ENCODE results near the gene EXT2.

Gene EXT2

DNA sequence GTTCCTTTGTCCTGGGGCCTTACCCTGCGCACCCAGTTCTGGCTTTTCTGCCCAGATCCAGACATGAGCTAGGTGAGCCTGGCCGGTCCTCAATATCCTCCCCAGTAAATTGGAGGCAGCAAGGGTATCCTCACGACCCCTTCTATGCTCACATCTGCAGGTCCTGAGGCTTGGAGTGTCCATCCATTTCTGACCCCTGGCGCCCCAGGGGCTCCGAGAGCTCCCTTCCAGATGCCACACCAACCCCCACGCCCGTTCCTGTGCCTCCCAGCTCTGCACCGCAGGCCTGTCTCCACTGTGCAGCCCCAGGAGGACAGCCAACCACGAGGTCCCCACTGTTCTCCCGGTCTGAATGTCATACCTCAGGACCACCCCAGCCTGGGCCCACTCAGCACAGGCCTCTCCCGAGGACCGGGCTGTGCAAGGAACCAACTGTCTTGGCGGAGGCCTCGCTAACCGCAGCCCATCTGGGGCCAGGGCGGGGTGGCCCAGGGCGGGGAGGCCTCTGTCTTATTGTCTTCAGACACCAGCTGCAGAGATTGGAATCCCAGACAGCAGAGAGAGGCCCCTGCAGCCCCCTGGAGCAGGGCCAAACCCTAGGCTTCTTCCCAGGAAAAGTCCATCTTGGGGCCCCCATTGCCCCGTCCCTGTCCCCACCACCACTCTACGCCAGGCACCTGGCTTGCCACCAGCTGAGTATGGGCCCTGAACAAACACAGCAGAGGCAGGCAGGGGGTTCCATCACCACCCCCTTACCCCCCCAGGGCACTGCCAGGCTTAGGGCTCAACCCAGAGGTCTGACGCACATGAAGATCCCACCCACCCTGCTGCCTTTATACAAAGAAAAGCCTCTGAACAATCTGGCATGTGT lies 175.2 kb downstream of the EXT2 start:
- no peak for DNase-seq

DNA sequence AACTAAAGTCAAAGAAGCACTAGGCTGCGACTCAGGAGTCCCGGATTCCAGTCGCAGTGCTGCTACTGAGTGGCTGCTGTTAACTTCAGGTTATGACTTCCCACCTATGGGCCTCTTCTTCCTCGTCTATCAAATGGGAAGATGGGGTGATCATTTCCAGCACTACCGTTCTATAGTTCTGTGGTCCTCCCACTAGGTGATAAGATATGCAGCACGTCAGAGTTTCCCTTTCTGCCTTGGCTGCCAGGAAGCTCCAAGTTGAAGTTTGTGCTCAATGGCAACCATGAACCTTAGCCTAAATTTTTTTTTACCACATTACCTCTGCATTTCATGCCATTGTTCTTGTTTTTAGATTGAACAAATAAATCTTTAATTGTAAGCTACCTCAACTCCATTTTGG lies 175.8 kb downstream of the EXT2 start:
- no peak for DNase-seq

DNA sequence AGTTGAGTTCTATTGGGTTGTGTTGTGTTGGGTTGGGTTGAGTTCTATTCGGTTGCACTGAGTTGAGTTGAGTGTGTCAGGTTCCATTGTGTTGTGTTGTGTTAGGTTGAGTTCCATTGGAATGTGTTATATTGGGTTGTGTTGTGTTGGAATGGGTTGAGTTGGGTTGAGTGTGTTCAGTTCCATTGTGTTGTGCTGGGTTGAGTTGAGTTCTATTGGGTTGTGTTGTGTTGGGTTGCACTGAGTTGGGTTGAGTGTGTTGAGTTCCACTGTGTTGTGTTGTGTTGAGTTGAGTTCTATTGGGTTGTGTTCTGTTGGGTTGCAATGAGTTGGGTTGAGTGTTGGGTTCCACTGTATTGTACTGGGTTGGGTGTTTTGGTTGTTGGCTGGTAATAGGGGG lies 178.9 kb downstream of the EXT2 start:
- no peak for DNase-seq

DNA sequence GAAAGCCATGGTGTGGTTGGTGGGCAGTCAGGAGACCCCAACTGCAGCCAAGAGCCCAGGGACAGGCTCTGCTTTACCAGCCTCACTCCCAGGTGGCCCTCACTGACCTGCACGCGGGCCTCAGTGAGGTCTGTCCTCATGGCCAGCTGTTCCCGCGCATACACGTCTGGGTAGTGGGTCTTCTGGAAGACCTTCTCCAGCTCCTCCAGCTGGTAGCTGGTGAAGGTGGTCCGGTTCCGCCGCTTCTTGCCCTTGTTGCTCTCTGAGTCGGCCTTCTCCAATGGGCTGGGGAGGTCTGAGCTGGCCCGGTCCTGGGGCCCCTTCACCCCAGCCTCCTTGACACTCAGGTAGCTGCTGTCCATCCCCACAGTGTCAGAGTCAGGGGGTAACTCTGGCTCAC lies 179.8 kb downstream of the EXT2 start:
- DNase-seq: no peak

DNA sequence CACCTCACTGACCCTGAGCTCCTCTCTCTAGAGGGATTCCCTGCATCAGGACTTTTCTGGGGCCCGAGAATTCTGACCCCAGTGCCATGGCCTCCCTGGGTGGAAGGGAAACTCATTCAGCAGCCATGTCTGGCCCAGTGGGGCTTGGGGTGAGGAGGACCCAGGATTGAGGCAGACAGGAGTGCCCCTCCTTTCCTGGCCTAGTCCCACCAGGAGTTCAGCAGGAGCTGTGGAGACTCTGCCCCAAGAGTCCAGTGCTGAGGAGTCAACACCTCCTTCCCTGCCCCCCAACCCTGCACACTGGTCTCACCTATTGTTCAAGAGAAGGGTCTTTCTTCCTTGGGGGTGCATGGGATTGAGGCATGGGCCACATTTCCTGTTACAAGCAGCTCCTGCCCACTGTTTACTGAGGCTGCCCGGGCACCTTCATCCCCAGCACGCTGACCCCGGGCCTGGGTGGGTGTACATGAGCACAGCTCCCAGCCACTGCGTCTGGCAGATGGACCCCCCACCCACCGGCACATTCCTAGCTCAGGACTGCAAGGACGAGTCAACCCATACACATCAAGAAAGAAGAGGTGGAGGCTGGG lies 180.6 kb downstream of the EXT2 start:
- no peak for DNase-seq

DNA sequence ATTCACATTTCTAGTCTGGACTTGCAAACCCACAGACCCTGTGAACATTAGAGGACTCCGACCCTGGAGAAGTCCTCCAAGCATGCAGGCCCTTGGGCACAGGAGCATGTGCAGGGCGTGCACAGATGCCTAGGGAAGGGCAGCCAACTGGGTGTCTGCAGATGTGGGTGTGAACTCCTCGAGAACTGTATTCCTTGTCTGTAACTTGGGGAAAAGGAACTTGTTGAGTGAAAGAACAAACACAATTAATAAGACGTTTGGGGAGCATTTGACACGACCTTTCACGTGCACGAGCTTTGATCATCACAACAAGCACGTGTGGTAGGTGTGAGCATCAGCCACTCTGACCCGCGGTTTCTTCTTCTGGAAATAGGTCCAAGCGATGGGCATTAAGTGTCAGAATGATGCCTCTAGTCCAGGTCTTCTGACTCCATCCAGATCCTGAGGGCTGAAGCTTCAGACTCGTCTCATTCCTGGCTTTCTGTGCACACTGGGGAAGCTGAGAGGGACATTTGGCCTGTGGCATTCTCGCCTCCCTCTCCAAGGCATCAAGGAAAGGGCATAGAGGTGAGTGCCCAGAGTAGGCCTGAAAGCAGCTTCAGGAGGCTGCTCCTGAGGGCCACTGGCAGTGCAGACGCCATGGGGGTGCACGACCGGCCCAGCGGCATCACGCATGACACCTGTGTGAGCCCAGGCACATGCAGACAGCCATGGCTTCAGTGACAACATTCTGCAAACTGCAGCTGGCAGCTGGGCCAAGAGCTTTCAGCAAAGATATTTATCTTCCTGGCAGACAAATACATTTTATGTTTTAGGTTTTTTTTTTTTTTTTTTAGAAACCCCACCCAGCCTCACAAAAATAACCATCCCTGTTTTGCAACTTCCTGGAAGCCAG lies 182.0 kb downstream of the EXT2 start:
- DNase-seq: no peak

DNA sequence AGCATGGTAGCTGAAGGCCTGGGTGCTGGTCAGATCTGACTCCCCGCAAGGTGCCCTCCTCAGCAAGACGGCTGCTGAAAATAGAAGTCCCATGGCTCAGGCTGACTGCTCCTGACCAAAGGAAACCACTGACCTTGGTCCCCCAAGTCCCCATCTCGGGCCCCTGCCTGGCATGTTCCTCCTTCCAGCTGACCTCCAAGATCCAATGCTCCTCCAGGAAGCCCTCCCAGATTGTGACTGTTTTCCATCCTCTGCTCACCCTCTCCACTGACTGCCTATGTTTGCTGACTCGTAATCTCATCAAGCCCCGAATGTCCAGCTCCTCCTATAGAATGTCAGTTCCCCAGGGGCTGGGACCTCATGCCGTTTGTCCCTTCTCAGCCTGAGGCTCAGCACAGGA lies 184.0 kb downstream of the EXT2 start:
- no peak for DNase-seq

DNA sequence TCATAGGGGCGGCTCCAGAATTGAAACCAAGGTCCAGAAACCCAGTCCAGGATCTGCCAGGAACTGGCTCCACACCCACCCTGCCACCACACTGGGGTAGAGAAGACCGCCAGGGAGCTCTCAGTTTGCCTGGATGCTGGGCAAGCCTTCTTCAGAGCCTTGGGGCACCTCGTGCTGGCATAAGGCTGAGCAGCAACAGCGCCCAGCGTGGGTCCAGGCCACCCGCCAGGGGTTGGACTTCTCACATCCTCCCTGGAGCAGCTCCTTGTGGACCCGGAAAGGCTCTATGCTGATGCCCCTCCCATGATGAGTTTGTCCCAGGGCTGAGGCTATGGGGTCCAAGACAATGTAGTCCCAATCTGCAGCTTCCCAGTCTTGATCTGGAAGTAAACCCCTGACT lies 184.8 kb downstream of the EXT2 start:
- DNase-seq: no peak

DNA sequence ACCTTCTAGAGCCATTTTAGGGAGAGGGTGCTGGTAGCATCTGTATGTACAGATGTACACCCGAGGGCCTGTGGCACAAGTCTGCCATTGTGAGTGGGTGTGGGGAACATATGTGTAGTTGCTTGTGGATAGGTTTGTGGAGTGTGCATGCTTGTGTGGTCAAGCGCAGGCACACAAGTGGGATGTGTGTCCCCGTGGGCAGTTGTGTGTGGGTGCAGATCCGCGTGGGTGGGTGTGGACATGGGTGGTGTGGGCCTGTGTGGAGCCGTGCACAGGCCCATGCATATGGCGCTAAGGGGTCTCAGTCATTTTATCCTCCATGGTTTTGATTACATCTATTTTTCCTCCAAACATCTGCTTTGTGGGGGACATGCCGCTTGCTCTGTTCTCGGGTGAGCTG lies 185.7 kb downstream of the EXT2 start:
- DNase-seq: no peak

DNA sequence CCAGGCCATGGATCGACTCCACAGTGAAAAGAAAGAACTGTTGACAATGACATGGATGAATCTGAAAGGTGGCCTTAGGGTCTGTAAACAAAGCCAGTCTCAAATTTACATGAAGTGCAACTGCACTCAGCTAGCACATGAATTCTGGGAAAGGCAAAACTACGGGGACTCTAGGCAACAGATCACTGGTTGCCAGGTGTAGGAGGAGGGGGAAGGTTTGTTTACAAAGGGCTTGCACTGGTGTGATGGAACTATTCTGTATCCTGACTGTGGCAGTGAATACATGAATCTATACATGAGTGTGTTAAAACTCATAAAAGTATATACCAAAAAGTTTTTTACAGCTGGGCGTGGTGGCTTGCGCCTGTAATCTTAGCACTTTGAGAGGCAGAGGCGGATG lies 187.1 kb downstream of the EXT2 start:
- no peak for DNase-seq

DNA sequence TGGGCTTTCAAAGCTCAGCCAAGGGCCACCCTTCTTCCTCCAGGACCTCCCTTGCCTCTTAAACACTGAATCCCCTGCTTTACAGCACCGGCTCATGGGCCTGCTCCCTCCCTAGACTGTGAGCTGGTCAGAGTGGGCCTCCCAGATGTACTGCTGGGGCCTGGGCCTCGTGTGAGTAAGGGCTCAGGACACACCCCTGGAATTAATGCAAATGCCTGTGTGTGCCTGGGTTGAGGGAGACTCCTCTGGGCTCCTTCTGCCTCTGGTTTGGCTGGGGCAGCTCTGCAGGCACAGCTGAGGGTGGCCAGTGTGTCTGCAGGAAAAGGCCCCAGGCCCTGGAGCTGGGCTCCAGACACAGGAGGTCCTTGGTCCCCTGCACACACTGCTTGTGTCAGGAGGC lies 190.3 kb downstream of the EXT2 start:
- DNase-seq: no peak

DNA sequence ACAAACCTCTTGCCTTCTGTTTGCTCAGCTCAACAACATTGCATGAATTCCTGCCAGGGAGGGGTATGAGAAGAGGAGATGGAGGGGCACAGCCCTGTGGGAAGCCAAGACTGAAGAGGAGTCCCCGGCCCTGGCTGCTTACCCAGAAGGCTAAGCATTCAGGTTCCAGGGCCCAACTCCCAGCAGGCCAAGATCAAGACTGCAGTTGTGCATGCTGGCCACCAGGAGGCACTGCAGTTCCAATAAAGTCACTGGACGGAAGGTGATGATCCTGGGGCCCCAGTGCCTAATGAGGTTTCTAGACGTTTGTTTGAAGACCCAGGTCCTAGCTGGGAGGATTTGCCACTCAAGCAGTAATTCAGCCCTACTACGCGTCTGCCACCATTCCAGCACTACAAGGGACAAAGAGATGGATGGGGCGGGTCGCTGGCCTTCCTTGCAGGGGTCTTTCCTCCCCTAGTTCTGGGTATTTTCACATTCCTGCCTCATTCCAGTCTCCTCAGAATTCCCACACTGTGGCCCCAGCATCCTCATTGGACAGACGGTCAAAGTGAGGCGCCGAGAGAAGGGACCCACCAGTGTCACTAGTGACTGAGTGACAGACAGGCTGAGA lies 190.9 kb downstream of the EXT2 start:
- DNase-seq: peak; percentile 48

DNA sequence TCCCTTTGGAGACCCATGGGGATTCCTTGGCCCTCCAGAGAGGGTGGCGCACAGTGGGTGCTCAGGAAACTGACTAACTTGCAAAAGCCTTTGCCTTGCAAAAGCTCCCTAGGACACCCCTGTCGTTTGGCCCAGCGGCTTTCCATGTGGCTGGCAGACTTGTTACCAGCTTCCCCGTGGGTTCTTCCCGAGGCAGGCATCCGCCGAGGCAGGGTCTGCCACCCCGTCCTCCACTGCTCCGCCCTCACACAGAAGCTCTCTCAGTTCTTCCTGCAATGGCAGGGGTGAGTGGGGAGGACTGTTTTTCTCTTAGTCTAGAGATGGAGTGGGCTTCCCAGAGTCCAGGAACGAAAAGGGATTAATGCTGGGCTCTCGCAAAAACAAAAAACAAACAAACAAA lies 191.4 kb downstream of the EXT2 start:
- no peak for DNase-seq

DNA sequence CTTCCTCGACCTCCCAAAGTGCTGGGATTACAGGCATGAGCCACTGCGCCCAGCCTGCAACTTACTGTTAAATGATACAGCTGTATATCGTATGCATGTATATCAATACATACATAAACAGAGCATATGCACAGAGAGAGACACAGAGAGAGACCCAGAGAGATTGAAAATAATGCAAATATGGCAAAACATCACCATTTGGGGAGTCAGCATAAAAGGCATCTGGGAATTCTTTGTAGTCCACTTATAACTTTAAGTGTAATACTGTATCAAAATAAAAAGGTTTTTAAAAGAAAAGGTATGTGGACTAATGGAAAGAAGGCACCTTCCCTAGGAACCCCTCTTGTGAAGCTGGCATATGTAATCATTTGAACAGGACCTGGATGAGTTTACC lies 192.7 kb downstream of the EXT2 start:
- DNase-seq: no peak

DNA sequence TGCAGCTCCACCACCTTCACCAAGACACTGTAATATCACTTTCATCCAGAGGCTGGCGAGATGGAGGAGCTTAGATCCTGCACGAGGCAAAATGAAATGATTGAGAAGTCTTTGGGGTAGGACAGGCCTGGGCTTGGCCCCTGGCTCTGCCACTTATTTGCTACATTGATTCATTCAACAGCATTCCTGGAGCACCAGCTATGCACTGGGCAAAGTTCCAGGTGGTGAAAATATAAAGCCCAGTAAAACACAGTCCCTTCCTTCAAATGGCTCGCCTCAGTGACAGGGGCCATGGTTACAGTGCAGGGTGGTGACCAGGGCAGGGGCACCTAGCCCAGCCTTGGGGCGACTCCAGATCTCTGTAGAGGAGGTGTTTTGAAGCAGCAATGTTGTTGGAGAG lies 194.7 kb downstream of the EXT2 start:
- no peak for DNase-seq

Data from CD4-positive, alpha-beta T cell treated with Interleukin-12 subunit alpha and Interleukin-12 subunit beta, for 1 hour (primary cell).